ENCODE measurements around the gene NF1. TPM values are rescaled to one million over a fixed set of nuclear protein-coding genes. Genes with fewer than 3 reads are reported as not detected.

NF1 gene
- total and polyA plus RNA-seq, 7 donors: 4.8 to 83.8 (median 40.7) TPM

GRCh38 chr17:31294231-31294630 lies 199.5 kb downstream of the NF1 start:
- no peak for TF ChIP-seq CTCF (IDR thresholded peaks at IDR 0.05)
- H3K36me3 ChIP-seq: peaks cover 0 to 6% (median 0%) of the 10 kb centered on the region in 4 donors
- 89 to 93% methylated on average over 3 of the region's 3 CpGs for WGBS, 2 donors
- intact Hi-C loops (cut with DNase I): no loop called here
- no peak overlapping the region for H3K27ac ChIP-seq
- no peaks in the 10 kb centered on the region for H3K27me3 ChIP-seq
- no peak for DNase-seq
- H3K4me3 ChIP-seq: no peak overlapping the region
- H3K4me1 ChIP-seq: no peaks in the 10 kb centered on the region
- no peaks in the 10 kb centered on the region for H3K9me3 ChIP-seq

GRCh38 chr17:31294820-31295488 lies 200.2 kb downstream of the NF1 start:
- Histone ChIP-seq H3K36me3 (peaks cover 0 to 6% (median 0%) of the 10 kb centered on the region in 4 donors), H3K4me1 (no peaks in the 10 kb centered on the region), H3K27ac (no peak overlapping the region), H3K4me3 (no peak overlapping the region), H3K27me3 (no peaks in the 10 kb centered on the region), H3K9me3 (no peaks in the 10 kb centered on the region)
- intact Hi-C loops (cut with DNase I): no loop called here
- TF ChIP-seq POLR2AphosphoS5 (IDR thresholded peaks at IDR 0.05) (no peak), CTCF (IDR thresholded peaks at IDR 0.05) (no peak), EP300 (IDR thresholded peaks at IDR 0.05) (no peak), POLR2A (IDR thresholded peaks at IDR 0.05) (no peak)
- WGBS, 2 donors: 89 to 90% methylated on average over 3 of the region's 3 CpGs
- DNase-seq: no peak

- intact Hi-C loops (cut with DNase I): no loop called here
- TF ChIP-seq EP300 (IDR thresholded peaks at IDR 0.05) (no peak), POLR2A (IDR thresholded peaks at IDR 0.05) (no peak), POLR2AphosphoS5 (IDR thresholded peaks at IDR 0.05) (no peak), CTCF (IDR thresholded peaks at IDR 0.05) (no peak)
- Histone ChIP-seq H3K27ac (no peak overlapping the region), H3K4me3 (no peak overlapping the region), H3K4me1 (no peaks in the 10 kb centered on the region), H3K27me3 (no peaks in the 10 kb centered on the region), H3K36me3 (peaks cover 0 to 6% (median 0%) of the 10 kb centered on the region in 4 donors), H3K9me3 (no peaks in the 10 kb centered on the region)
- 96 to 99% methylated on average over 1 of the region's 1 CpG for WGBS, 2 donors
- no peak for DNase-seq
Measured at GRCh38 chr17:31295489-31295871, 200.7 kb downstream of the NF1 start.

GRCh38 chr17:31296142-31296541 lies 201.4 kb downstream of the NF1 start:
- H3K27ac ChIP-seq: no peak overlapping the region
- no peak for DNase-seq
- TF ChIP-seq EP300 (IDR thresholded peaks at IDR 0.05): no peak
- no peak for TF ChIP-seq CTCF (IDR thresholded peaks at IDR 0.05)
- TF ChIP-seq POLR2AphosphoS5 (IDR thresholded peaks at IDR 0.05): no peak
- TF ChIP-seq POLR2A (IDR thresholded peaks at IDR 0.05): no peak
- H3K4me1 ChIP-seq: no peaks in the 10 kb centered on the region
- H3K4me3 ChIP-seq: no peak overlapping the region
- WGBS, 2 donors: 88 to 93% methylated on average over 2 of the region's 2 CpGs
- peaks cover 0 to 6% (median 0%) of the 10 kb centered on the region in 4 donors for H3K36me3 ChIP-seq
- H3K27me3 ChIP-seq: no peaks in the 10 kb centered on the region
- H3K9me3 ChIP-seq: no peaks in the 10 kb centered on the region
- intact Hi-C loops (cut with DNase I): no loop called here

- Histone ChIP-seq H3K4me3 (no peak within 1 kb of the TSS), H3K27me3 (no peaks in the 10 kb centered on the region), H3K36me3 (peaks cover 0 to 2% (median 0%) of the 10 kb centered on the region in 4 donors), H3K27ac (no peak within 1 kb of the TSS), H3K9me3 (no peaks in the 10 kb centered on the region), H3K4me1 (no peaks in the 10 kb centered on the region)
- TF ChIP-seq EP300 (IDR thresholded peaks at IDR 0.05): no peak
- no peak for TF ChIP-seq CTCF (IDR thresholded peaks at IDR 0.05)
- no peak for TF ChIP-seq POLR2AphosphoS5 (IDR thresholded peaks at IDR 0.05)
- no peak for TF ChIP-seq POLR2A (IDR thresholded peaks at IDR 0.05)
- intact Hi-C loops (cut with DNase I): no loop called here
- DNase-seq: no peak
- WGBS, 2 donors: 94 to 95% methylated on average over 7 of the region's 7 CpGs
Measured at GRCh38 chr17:31297090-31297489, 202.3 kb downstream of the NF1 start, which contains the start of gene OMG. Gene OMG, minus strand, starts transcription at chr17:31297239. Its CDS starts 908 bp downstream, at chr17:31296331.

All from sigmoid colon (tissue), 7 donors.